CD14-positive monocyte (primary cell): Measurements from ENCODE around the gene BIRC5. TPM values are rescaled to one million over a fixed set of nuclear protein-coding genes. Genes with fewer than 3 reads are reported as not detected.
A peak's percentile ranks its signal among the peaks of the same experiment; 100 is the strongest.

Experiments used
- DNase-seq, 3 donors: peaks; one replicate each; pipeline ENCODE4 v3.0.0-alpha.2; 2011 to 2022
- H2AFZ ChIP-seq: 2 replicates; pipeline ENCODE4 v1.6.0; 2012; ENCODE audit warnings: mild to moderate bottlenecking, low read depth, low read length, inconsistent platforms; ENCODE audit not compliant: insufficient read depth, poor library complexity, severe bottlenecking
- H3K27ac ChIP-seq, 2 donors: 1 replicate in 1 of 2; 2 replicates in 1 of 2; pipeline ENCODE4 v1.5.1; 2012 to 2013; ENCODE audit warnings: low read length in 2 of 2, control low read depth in 1 of 2, inconsistent platforms in 1 of 2, low read depth in 1 of 2, mild to moderate bottlenecking in 1 of 2
- H3K27me3 ChIP-seq, 2 donors: one replicate each; pipeline versions ENCODE4 v1.6.0 to v1.6.1; 2011 to 2013; ENCODE audit warnings: low read length in 2 of 2; ENCODE audit not compliant: control insufficient read depth in 2 of 2, insufficient read depth in 2 of 2
- H3K36me3 ChIP-seq, 2 donors: replicated peaks in 1 of 2; 1 replicate in 1 of 2; 2 replicates in 1 of 2; pipeline versions ENCODE4 v1.5.1 to v1.6.1; 2012 to 2013; ENCODE audit warnings: low read length in 2 of 2, control low read depth in 1 of 2, inconsistent platforms in 1 of 2, mild to moderate bottlenecking in 1 of 2; ENCODE audit not compliant: insufficient read depth in 2 of 2, control insufficient read depth in 1 of 2
- H3K4me1 ChIP-seq, 2 donors: 1 replicate in 1 of 2; 2 replicates in 1 of 2; pipeline versions ENCODE4 v1.5.1 to v1.6.1; 2012 to 2013; ENCODE audit warnings: low read length in 2 of 2, control low read depth in 1 of 2, inconsistent platforms in 1 of 2, mild to moderate bottlenecking in 1 of 2, moderate library complexity in 1 of 2; ENCODE audit not compliant: insufficient read depth in 2 of 2, control insufficient read depth in 1 of 2
- H3K4me2 ChIP-seq: replicated peaks from 2 replicates; pipeline ENCODE3; 2012; ENCODE audit warnings: low read length, moderate library complexity, mild to moderate bottlenecking; ENCODE audit not compliant: poor library complexity, severe bottlenecking; ENCODE audit errors: extremely low read depth
- H3K4me3 ChIP-seq, 3 experiments: fragments of 200-600 bp in 1 of 3; sonication (generic) in 1 of 3; replicated peaks in 1 of 3; 1 replicate in 2 of 3; 2 replicates in 1 of 3; pipeline ENCODE4 v1.5.1; 2011 to 2013; ENCODE audit warnings: low read length in 3 of 3, mild to moderate bottlenecking in 3 of 3, control low read depth in 2 of 3, low read depth in 2 of 3, inconsistent platforms in 1 of 3, moderate library complexity in 1 of 3
- H3K79me2 ChIP-seq: 2 replicates; pipeline ENCODE4 v1.6.0; 2012; ENCODE audit warnings: mild to moderate bottlenecking, control low read depth, inconsistent platforms, low read length, moderate library complexity; ENCODE audit not compliant: insufficient read depth
- H3K9ac ChIP-seq: 2 replicates; pipeline ENCODE4 v1.6.0; 2017; ENCODE audit warnings: low read length, mild to moderate bottlenecking; ENCODE audit not compliant: insufficient read depth, poor library complexity, severe bottlenecking
- H3K9me3 ChIP-seq, 2 donors: replicated peaks in 1 of 2; 1 replicate in 1 of 2; 2 replicates in 1 of 2; pipeline versions ENCODE4 v1.5.1 to v1.6.1; 2012 to 2013; ENCODE audit warnings: low read length in 2 of 2, control low read depth in 1 of 2; ENCODE audit not compliant: control insufficient read depth in 1 of 2, insufficient read depth in 1 of 2
- H4K20me1 ChIP-seq: 2 replicates; pipeline ENCODE4 v1.6.0; 2012; ENCODE audit warnings: mild to moderate bottlenecking, low read length, control low read depth, moderate library complexity; ENCODE audit not compliant: insufficient read depth
- H3K27ac Mint-ChIP-seq, 7 donors: one replicate each; pipeline ENCODE4 v1.8.0; 2020; ENCODE audit warnings: mild to moderate bottlenecking in 7 of 7, mixed read lengths in 7 of 7, moderate library complexity in 6 of 7, inconsistent platforms in 2 of 7
- H3K27me3 Mint-ChIP-seq, 3 donors: one replicate each; pipeline ENCODE4 v1.8.0; 2021 to 2022; ENCODE audit warnings: low read depth in 3 of 3, mild to moderate bottlenecking in 3 of 3, mixed read lengths in 3 of 3, moderate library complexity in 3 of 3, inconsistent platforms in 1 of 3
- H3K36me3 Mint-ChIP-seq, 2 donors: one replicate each; pipeline ENCODE4 v1.8.0; 2020; ENCODE audit warnings: mixed read lengths in 2 of 2, inconsistent platforms in 1 of 2, mild to moderate bottlenecking in 1 of 2
- H3K4me1 Mint-ChIP-seq: one replicate; pipeline ENCODE4 v1.8.0; 2020; ENCODE audit warnings: mild to moderate bottlenecking, mixed read lengths
- H3K4me3 Mint-ChIP-seq, 2 donors: one replicate each; pipeline ENCODE4 v1.8.0; 2020; ENCODE audit warnings: mild to moderate bottlenecking in 2 of 2, mixed read lengths in 2 of 2, moderate library complexity in 1 of 2
- H3K9me3 Mint-ChIP-seq, 7 donors: one replicate each; pipeline ENCODE4 v1.8.0; 2020 to 2022; ENCODE audit warnings: mixed read lengths in 7 of 7, mild to moderate bottlenecking in 6 of 7, moderate library complexity in 6 of 7, inconsistent platforms in 2 of 7
- whole genome bisulfite sequencing: methylation state at CpG from one replicate; pipeline ENCODE4 v1.1.5; 2013; ENCODE audit warnings: missing lambda C conversion rate; ENCODE audit not compliant: insufficient coverage; 5-methylcytosine and 5-hydroxymethylcytosine counted together
- intact Hi-C, 2 donors: fragments of 100-400 bp; cut with micrococcal nuclease; formaldehyde crosslinking; loops; one replicate each; pipeline versions ENCODE4 v1.15.0 to v1.15.1; 2023
- polyA plus RNA-seq, 3 donors: library from polyadenylated mRNA; depleted of rRNA in 1 of 3; unstranded in 2 of 3; stranded (reverse) in 1 of 3; fragments of 300-500 nt in 2 of 3; fragments of >200 nt in 1 of 3; fragmentation: Illumina TruSeq in 2 of 3; gene quantifications; 1 replicate in 2 of 3; 2 replicates in 1 of 3; pipeline ENCODE4 v1.2.3, GENCODE V29; 2012 to 2021
- TF ChIP-seq, protein P1 (sequence below): fragments of 200-600 bp; IDR thresholded peaks from one replicate; pipeline ENCODE4 v1.8.0; 2022; ENCODE audit warnings: antibody characterized with exemption, mild to moderate bottlenecking

The BIRC5 gene
- polyA plus RNA-seq, 3 donors = 0.20 TPM; not detected in 2

DNA sequence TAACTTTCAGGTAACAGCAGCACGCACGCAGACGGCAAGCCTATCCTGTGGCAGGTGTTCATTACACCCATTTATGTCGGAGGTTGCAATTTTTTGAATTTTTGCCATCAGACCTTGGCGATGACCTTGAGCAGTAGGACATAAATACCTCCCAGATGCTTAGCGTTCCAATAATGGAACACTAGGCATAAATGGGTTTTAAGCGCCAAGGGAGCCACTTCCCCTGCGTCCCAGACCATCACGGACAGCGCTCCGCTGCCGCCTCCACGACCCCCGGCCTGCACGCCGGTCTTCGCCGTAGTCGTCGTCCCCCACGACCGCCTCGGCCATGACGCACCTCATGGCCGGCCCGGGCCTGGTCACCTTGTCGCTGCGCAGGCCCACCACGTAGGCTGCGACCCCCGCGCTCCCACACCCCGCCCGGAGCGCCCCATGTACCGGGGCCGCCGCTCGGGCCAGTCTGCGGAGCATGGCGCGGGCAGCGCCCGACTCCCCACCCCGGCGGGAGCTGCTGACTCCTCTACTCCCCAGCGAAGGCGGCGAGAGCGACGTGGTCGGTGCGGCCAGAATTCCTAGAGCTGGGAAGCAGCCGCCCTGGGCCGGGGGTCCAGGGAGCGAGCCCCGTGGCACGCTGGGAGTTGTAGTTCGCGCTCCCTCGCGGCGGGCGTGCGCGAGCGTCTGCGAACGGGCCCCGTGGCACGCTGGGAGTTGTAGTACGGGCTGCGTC, 40.1 kb downstream of the BIRC5 start:
- intact Hi-C loops = loop anchor here (5.0 kb wide), 3 partner anchors 42 to 453 kb away; partner anchors contain the start of gene BIRC5 (in 2 of the 2)
- peak overlapping the region; percentile 68 to 86 for H3K4me3 Mint-ChIP-seq
- H3K27me3 ChIP-seq = peaks cover 0 to 10% of the 10 kb centered on the region in 2 donors
- no peaks in the 10 kb centered on the region for H3K79me2 ChIP-seq
- peak overlapping the region; percentile 73 for H3K9ac ChIP-seq
- peak overlapping the region; percentile 53 to 88 (median 66) for H3K4me3 ChIP-seq
- H3K27me3 Mint-ChIP-seq = peaks cover 7 to 10% (median 8%) of the 10 kb centered on the region in 3 donors
- peak overlapping the region in 6 of 7 donors; percentile 42 to 82 (median 68) for H3K27ac Mint-ChIP-seq
- H3K27ac ChIP-seq = peak overlapping the region in 1 of 2 donors; percentile 70
- WGBS = 3% methylated on average over 71 of the region's 73 CpGs
- peaks cover 0 to 2% (median 0%) of the 10 kb centered on the region in 7 donors for H3K9me3 Mint-ChIP-seq
- H2AFZ ChIP-seq = peak overlapping the region; percentile 99
- H3K36me3 ChIP-seq = no peaks in the 10 kb centered on the region
- H3K4me1 Mint-ChIP-seq = peaks cover 43% of the 10 kb centered on the region
- H3K4me1 ChIP-seq = peaks cover 49 to 61% of the 10 kb centered on the region in 2 donors
- peak overlapping the region; percentile 94 for H3K4me2 ChIP-seq
- TF ChIP-seq, protein P1, sequence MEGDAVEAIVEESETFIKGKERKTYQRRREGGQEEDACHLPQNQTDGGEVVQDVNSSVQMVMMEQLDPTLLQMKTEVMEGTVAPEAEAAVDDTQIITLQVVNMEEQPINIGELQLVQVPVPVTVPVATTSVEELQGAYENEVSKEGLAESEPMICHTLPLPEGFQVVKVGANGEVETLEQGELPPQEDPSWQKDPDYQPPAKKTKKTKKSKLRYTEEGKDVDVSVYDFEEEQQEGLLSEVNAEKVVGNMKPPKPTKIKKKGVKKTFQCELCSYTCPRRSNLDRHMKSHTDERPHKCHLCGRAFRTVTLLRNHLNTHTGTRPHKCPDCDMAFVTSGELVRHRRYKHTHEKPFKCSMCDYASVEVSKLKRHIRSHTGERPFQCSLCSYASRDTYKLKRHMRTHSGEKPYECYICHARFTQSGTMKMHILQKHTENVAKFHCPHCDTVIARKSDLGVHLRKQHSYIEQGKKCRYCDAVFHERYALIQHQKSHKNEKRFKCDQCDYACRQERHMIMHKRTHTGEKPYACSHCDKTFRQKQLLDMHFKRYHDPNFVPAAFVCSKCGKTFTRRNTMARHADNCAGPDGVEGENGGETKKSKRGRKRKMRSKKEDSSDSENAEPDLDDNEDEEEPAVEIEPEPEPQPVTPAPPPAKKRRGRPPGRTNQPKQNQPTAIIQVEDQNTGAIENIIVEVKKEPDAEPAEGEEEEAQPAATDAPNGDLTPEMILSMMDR = no peak
- H3K9me3 ChIP-seq = no peaks in the 10 kb centered on the region
- no peaks in the 10 kb centered on the region for H4K20me1 ChIP-seq
- H3K36me3 Mint-ChIP-seq = no peaks in the 10 kb centered on the region
- DNase-seq = peak; percentile 60 to 79 (median 76)

DNA sequence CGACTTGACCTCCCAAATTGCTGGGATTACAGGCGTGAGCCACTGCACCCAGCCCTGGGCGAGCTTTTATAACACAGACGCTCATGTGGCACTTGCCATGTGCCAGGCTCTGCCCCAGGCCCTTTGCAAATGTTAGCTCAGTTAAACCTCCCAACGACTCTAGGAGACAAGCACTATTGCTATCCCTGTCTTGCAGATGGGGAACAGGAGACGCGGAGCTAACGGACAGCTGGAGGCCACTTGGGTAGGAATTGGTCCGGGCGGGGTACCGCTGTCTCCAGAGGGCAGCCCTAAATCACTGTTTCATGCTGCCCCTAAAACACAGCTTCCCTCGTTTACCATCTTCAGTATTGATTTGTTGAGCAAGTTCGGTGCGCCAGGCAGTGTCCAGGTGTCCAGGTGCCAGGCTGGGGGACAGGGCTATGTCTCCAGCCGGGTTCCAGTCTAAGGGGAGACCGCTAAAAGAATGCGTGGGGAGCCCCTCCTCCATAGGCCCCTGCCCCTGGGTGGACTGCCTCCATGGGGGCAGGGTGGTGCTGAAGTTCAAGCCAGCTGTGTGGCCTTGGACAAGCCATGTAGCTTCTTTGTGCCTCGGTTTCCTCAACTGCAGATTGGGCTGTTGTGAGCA, 41.1 kb downstream of the BIRC5 start:
- H3K4me1 Mint-ChIP-seq = peaks cover 49% of the 10 kb centered on the region
- DNase-seq = no peak
- TF ChIP-seq, protein P1 = no peak
- Histone ChIP-seq H3K4me3 (no peak overlapping the region), H4K20me1 (no peaks in the 10 kb centered on the region), H3K9ac (no peak overlapping the region), H3K4me2 (no peak overlapping the region), H3K36me3 (no peaks in the 10 kb centered on the region), H3K27me3 (peaks cover 0 to 10% of the 10 kb centered on the region in 2 donors), H3K9me3 (no peaks in the 10 kb centered on the region), H2AFZ (no peak overlapping the region), H3K79me2 (no peaks in the 10 kb centered on the region), H3K27ac (no peak overlapping the region), H3K4me1 (peaks cover 52 to 64% of the 10 kb centered on the region in 2 donors)
- peaks cover 7 to 10% (median 8%) of the 10 kb centered on the region in 3 donors for H3K27me3 Mint-ChIP-seq
- H3K4me3 Mint-ChIP-seq = no peak overlapping the region
- intact Hi-C loops = no loop called here
- no peaks in the 10 kb centered on the region for H3K36me3 Mint-ChIP-seq
- H3K27ac Mint-ChIP-seq = peak overlapping the region in 1 of 7 donors; percentile 68
- peaks cover 0 to 4% (median 0%) of the 10 kb centered on the region in 7 donors for H3K9me3 Mint-ChIP-seq
- WGBS = 93% methylated on average over 16 of the region's 18 CpGs
